NCI-H1048 (cell line): ENCODE measurements around the gene C16orf92.

Experiments
- DNase-seq: peaks from one replicate; lab custom pipeline; 2025; lab: John Stamatoyannopoulos, UW

C16orf92 gene

GRCh38 chr16:29989111-29989858 is 33.7 kb upstream of the C16orf92 start:
- DNase-seq: no peak

GRCh38 chr16:29990034-29990433 is 33.0 kb upstream of the C16orf92 start:
- DNase-seq: no peak

GRCh38 chr16:29990883-29991570 is 32.0 kb upstream of the C16orf92 start:
- DNase-seq: no peak

GRCh38 chr16:29991571-29991904 is 31.5 kb upstream of the C16orf92 start:
- DNase-seq: no peak

GRCh38 chr16:29992344-29992967 is 30.5 kb upstream of the C16orf92 start:
- DNase-seq: no peak

GRCh38 chr16:29993191-29993902 is 29.7 kb upstream of the C16orf92 start:
- no peak for DNase-seq

- DNase-seq: no peak
Measured at GRCh38 chr16:29993903-29994599, 28.9 kb upstream of the C16orf92 start.

- DNase-seq: no peak
Measured at GRCh38 chr16:29994600-29995323, 28.2 kb upstream of the C16orf92 start.

- DNase-seq: peak; percentile 60
Measured at GRCh38 chr16:29995324-29995910, 27.6 kb upstream of the C16orf92 start, which contains the start of gene HIRIP3. Gene HIRIP3 (minus strand): TSS chr16:29995617. CDS start chr16:29995605, 12 bp downstream.

- peak; percentile 75 for DNase-seq
Measured at GRCh38 chr16:29995911-29996765, 26.9 kb upstream of the C16orf92 start, which contains the start of gene INO80E. Gene INO80E (plus strand): TSS chr16:29996241. CDS start chr16:29996311, 70 bp downstream.

GRCh38 chr16:29996766-29997250 is 26.2 kb upstream of the C16orf92 start:
- DNase-seq: no peak

GRCh38 chr16:29999605-30000004 is 23.4 kb upstream of the C16orf92 start:
- no peak for DNase-seq

- no peak for DNase-seq
Measured at GRCh38 chr16:30000735-30001631, 22.0 kb upstream of the C16orf92 start.

- no peak for DNase-seq
Measured at GRCh38 chr16:30002614-30003346, 20.2 kb upstream of the C16orf92 start.

GRCh38 chr16:30003670-30004423 is 19.2 kb upstream of the C16orf92 start:
- DNase-seq: no peak

- no peak for DNase-seq
Measured at GRCh38 chr16:30004424-30004776, 18.6 kb upstream of the C16orf92 start.

GRCh38 chr16:30004811-30005242 is 18.2 kb upstream of the C16orf92 start:
- DNase-seq: no peak
